KOPT-K1 (cell line): Measurements from ENCODE around the gene PWWP2B.

ENCODE experiments used
- H3K27ac ChIP-seq: fragments of 200-600 bp; sonication (generic); 2 replicates; pipeline ENCODE4 v1.5.1; 2016; ENCODE audit warnings: antibody characterized with exemption, mild to moderate bottlenecking, low read depth, low read length; ENCODE audit not compliant: poor library complexity, severe bottlenecking
- H3K36me3 ChIP-seq: fragments of 200-600 bp; sonication (generic); 2 replicates; pipeline ENCODE4 v1.5.1; 2017; ENCODE audit warnings: antibody characterized with exemption, mild to moderate bottlenecking, low read length, moderate library complexity; ENCODE audit not compliant: insufficient read depth
- H3K9me3 ChIP-seq: fragments of 200-600 bp; sonication (generic); 2 replicates; pipeline ENCODE4 v1.5.1; 2017; ENCODE audit warnings: antibody characterized with exemption, low read length, mild to moderate bottlenecking; ENCODE audit not compliant: insufficient read depth, poor library complexity, severe bottlenecking

Gene PWWP2B

DNA sequence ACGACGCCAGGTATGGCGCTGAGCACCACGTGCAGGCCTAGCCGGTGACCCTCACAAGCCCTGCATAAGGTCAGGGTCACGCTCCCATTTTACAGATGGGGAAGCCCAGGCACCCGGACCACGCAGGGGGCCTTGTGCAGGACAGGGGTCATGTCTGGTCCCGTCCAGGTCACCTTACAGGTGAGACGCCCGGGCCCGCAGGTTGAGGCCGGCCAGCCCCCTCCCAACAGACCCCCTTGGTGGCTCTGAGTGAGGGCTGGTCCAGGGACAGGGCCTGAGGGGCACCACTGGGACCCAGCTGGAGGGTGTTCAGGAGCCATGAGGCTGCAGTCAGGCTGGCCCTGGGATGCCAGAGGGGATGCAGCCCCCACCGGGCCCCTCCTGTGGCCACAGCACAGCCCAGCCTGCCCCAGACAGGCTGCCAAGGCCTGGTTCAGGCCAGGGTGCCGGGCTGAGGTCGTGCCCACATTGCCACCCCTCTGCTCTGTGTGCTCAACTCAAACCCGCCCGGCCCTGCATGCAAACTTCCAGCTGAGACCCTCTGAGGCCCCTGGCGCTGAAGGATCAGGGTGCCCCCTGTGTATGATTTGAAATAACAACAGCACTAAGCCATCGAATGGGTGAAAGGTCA is 69.0 kb downstream of the PWWP2B start:
- no peaks in the 10 kb centered on the region for H3K9me3 ChIP-seq
- no peaks in the 10 kb centered on the region for H3K36me3 ChIP-seq
- H3K27ac ChIP-seq, result no peak overlapping the region

DNA sequence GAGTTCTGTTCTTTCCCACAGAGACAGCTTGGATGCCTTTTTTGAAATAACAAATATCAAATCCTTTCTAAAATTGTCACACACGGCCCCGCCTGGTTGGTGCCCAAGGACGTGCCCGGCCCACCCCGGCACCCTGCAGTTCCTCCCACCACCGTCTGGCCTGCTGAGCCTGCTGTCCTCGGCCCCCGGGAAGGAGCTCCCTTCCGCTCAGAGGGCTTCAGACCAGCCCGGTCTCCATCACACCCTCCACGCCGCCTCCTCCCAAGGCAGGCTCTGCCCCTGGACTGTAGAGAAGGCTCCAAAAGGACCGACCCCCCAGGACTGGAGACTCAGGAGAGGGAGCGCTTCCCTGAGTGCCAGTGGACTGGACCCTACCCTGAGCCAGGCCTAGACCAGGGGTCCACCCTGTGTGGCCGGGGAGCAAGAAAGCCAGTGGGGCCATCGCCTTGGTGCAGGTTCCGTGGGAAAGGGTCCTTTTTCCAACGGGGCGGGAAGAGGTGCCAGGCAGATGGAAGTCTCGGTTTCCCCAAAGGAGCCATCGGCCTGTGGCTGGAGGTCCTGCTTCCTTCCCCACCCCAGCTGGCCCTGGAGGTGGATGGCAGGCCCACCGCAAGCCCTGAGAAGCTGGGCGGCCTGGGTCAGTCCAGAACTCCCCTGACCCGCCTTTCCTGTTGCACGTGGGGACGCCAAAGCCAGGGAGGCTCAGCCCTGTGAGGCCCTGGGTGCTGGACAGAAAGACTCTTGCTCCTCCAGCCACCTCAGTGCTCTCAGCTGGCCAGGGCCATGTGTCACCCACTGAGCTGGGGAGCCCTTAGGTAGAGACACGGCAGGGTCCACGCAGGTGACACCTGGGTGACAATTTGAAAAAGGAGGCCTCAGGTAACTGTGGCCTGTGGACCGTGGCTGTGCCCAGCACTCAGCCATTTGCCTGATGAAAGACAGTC is 69.8 kb downstream of the PWWP2B start:
- H3K36me3 ChIP-seq, result no peaks in the 10 kb centered on the region
- H3K9me3 ChIP-seq, result peaks cover 7% of the 10 kb centered on the region
- H3K27ac ChIP-seq, result no peak overlapping the region
